HuH-7 (cell line): Measurements from ENCODE around the gene PHLDA3.
"Not testable (repeated sequence)": the region's sequence is repeated elsewhere in the genome, so short reads cannot be mapped to it uniquely, and the experiment has no call there.

Source experiments
- DNase-seq: peaks from one replicate; pipeline ENCODE4 v3.0.0; 2011; ENCODE audit warnings: low spot score

PHLDA3 gene

DNA sequence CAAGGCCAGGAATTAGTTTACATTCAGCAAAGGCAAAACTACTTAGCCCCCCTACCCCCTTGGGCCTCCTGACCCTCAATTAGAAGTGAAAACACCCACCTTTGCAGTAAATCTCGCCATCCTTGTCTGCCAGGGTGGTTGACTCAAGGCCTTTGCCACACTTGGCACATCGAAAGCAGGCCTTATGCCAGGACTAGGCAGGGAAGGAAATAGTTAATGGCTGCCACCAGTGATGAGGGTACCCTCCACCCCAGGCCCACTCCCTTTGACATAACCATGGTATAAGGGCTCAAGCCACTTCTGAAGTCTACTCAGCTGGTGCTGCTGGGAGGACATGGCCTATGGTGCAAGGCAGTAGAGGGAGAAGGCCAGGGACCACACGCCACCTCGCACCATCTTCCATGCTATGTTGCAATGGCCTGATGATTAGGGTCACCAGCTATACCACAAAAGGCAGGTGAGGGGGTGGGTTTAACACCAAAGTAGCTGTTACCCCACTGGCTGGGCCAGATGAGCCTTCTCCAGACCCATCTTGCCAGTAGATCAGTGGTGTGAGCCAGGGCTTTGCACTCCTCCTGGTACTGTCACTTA is 16.3 kb upstream of the PHLDA3 start:
- DNase-seq: no peak

- DNase-seq: no peak
Observed at GRCh38 chr1:201483373-201483949, 14.5 kb upstream of the PHLDA3 start.

DNA sequence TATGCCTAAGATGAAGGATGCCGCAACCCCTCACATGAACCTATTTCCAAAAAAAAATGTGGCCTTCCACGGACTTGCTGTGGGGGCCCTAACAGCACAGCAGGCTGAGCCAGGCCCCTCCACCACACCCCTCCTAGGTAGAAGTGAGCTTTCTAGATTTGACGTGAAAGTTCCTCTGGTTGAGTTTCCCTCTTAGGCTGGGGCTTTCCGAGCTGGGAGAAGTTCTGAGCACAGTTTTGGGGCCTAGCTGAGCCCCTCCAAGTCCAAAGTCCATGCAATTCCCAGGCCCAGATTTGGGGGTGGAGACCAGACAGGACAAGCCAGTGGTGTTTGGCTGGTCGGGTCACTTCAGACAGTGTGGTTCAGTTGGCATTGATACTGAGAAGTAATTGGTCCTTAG is 13.8 kb upstream of the PHLDA3 start:
- no peak for DNase-seq

- peak; percentile 91 for DNase-seq
Observed at GRCh38 chr1:201481761-201482493, 12.9 kb upstream of the PHLDA3 start.

- no peak for DNase-seq
Observed at GRCh38 chr1:201481004-201481380, 12.0 kb upstream of the PHLDA3 start.

DNA sequence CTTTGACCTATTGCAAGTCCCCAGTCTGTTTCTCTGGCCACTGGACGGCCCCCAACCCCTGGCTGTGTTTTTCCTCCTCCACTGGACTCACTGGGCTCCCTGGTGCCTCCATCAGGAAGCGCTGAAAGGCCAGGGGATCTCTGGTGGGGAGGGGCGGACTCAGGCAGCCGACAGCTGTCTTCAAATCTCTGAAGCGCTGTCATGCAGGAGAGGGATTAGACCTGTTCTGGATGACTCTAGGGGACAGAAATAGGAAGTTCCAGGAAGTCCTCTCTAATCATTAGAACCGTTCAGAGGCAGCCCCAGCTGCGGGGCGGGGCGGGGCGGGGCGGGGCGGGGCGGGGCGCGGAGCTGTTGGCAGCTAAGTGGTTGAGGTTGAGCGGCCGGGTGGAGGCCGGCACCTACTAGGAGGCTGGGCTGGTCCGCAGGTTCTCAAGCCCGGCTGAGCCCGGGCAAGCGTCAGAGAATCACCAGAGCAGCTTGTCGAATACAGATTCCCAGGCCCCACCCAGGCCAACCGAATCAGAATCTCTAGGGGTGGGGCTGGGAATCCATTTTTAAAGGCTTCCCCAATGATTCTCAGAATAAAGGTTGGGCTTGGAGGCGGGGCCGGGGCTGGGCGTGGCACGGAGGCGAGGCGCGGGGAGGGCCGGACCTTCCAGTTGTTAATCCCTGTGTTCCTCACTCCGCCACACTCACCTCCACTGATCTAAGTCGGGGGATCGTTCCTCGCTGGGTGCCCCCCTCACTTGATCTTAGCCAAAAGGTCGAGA is 11.4 kb upstream of the PHLDA3 start:
- peak; percentile 85 for DNase-seq

GRCh38 chr1:201479201-201479730 is 10.3 kb upstream of the PHLDA3 start:
- no peak for DNase-seq

DNA sequence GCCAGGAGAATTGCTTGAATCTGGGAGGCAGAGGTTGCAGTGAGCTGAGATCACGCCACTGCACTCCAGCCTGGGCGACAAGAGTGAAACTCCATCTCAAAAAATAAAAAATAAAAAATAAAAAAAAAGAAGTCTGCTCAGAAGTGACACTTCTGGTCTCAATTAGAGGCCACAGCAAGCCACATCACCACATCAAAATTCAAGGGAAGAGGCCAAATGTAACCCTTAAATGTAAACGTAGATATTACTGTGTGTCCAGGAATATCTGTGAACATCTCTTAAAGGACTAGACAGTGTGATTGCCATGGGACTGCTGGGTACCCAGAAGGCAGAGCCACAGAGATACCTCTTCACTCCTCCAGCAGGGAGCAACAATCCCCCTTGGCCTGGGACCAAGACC is 9.7 kb upstream of the PHLDA3 start:
- DNase-seq: not testable (repeated sequence)

DNA sequence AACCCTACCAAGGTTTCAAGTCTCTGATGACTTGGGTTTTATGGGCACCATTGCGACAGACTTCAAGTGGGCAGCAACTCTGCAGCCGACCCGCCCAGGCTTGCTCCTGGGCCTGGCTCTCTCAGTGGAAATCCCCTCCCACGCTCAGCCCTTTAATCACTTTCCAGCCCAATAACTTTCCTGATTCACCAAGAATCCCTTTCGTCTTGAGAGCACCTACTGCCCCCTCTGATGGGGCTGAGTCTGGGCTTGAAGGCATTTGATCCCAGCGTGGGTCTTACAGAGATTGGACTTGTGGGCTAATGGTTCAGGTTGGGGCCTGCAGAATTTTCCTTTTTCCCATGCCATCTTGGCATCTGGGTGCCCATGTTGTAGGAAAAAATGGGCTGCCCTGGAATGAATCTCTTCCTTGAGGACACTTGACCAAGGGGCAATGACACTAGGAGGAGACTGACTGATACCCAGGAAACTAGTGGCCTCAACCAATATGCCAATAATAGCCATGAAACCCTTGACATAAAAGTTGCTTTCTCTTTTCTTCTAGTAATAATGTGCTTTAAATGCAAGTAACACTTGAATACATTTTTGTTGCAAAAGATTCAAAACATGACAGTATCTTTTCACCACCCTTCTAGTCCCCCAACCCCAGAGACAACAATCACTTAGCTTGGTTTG is 7.8 kb upstream of the PHLDA3 start:
- DNase-seq: no peak

GRCh38 chr1:201475915-201476669 is 7.1 kb upstream of the PHLDA3 start:
- no peak for DNase-seq

- no peak for DNase-seq
Observed at GRCh38 chr1:201475130-201475529, 6.1 kb upstream of the PHLDA3 start.

DNA sequence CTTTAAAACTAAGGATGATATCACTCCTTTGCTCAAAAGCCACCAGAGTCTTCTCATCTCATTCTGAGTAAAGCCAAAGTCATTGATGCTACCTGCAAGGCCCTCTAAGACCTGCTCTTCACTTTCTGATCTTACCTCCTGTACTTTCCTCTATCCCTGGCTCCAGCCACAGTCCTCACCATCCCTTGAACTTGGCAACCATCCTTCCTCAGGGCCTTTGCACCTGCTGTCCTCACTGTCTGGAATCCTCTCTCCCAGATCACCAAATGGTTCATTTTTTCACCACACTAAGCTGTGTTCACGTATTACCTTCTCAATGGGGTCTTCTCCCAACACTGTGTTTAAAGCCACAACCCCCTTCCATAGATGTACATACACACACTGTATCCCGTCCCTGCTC is 4.3 kb upstream of the PHLDA3 start:
- no peak for DNase-seq

- DNase-seq: not testable (repeated sequence)
Observed at GRCh38 chr1:201472321-201472720, 3.3 kb upstream of the PHLDA3 start.

- no peak for DNase-seq
Observed at GRCh38 chr1:201471772-201472171, 2.8 kb upstream of the PHLDA3 start.

GRCh38 chr1:201470581-201470980 is 1.6 kb upstream of the PHLDA3 start:
- DNase-seq: no peak

DNA sequence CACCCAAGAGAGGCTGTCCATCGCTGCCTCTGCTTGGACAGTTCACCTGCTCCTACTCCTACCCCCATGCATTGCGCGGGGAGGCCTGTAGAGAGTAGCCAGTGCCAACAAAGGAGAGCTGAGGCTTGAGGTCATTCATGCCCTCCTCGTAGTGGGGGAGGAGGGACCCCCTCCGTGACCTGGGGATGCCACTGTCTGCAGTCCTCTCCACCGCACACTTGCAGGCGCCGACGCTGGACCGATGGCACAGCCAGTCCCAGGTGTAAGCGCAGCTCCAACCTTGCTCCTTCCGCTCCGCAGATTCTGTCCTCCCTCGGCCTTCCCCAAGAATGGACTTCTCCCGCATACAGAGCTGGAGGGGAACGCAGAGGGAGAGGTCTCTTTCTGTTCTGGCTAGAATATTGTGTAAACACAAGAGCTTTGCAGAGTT is 672 bp upstream of the PHLDA3 start:
- no peak for DNase-seq

- no peak for DNase-seq
Observed at GRCh38 chr1:201468501-201468843, 516 bp downstream of the PHLDA3 start.

GRCh38 chr1:201466492-201466891 is 2.5 kb downstream of the PHLDA3 start:
- no peak for DNase-seq

DNA sequence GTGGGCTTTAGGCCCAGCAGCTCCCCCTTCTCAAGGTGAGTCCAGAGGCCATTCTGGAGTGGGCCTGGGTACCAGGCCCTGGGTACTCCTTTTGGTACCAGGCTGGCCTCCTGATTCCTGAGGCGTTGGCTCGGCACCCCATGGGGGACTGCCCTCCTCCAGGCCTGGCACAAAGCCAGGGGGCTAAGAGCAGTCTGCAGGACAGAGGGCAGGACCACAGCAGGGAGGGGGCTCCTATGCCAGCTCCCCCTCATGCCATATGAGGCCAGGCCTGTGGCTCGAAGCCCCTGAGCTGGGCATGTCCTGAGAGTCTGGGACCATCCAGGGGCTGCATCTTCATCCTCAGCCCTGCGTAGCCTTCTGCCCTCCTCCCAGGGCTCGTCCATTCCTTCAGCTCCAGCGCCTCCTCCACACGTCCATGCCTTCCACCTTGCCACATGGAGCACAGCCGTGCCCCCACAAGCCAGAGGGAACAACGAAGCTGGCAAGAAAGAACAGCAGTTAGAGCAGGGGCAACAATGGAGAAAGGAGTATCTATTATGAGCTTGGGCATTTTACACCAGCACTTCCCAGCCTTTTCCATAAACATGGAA is 3.2 kb downstream of the PHLDA3 start:
- DNase-seq: no peak

GRCh38 chr1:201463071-201463552 is 5.9 kb downstream of the PHLDA3 start:
- peak; percentile 38 for DNase-seq
